Measurements from ENCODE around the gene NEUROD2.

Gene NEUROD2

GRCh38 chr17:39607851-39608130 lies at the start of gene NEUROD2:
NEUROD2 (minus strand) TSS chr17:39607920; CDS start chr17:39606599, 1,321 bp downstream.
- DNase-seq = no peak

GRCh38 chr17:39655105-39655504 lies 47.4 kb upstream of the NEUROD2 start:
- DNase-seq = no peak

- peak; percentile 35 for DNase-seq
Observed at GRCh38 chr17:39653662-39654331, 46.1 kb upstream of the NEUROD2 start.

GRCh38 chr17:39653316-39653661 lies 45.6 kb upstream of the NEUROD2 start:
- DNase-seq = no peak

GRCh38 chr17:39652587-39653315 lies 45.0 kb upstream of the NEUROD2 start:
- DNase-seq = no peak

- DNase-seq = no peak
Observed at GRCh38 chr17:39651923-39652586, 44.3 kb upstream of the NEUROD2 start.

GRCh38 chr17:39650121-39650579 lies 42.4 kb upstream of the NEUROD2 start:
- no peak for DNase-seq

GRCh38 chr17:39648616-39649366 lies 41.1 kb upstream of the NEUROD2 start:
- peak; percentile 67 for DNase-seq

GRCh38 chr17:39647256-39647655 lies 39.5 kb upstream of the NEUROD2 start:
- no peak for DNase-seq

- peak; percentile 41 for DNase-seq
Observed at GRCh38 chr17:39643271-39643670, 35.6 kb upstream of the NEUROD2 start.

GRCh38 chr17:39642291-39643074 lies 34.8 kb upstream of the NEUROD2 start:
- DNase-seq = no peak

GRCh38 chr17:39641883-39642282 lies 34.2 kb upstream of the NEUROD2 start:
- no peak for DNase-seq

- no peak for DNase-seq
Observed at GRCh38 chr17:39641097-39641496, 33.4 kb upstream of the NEUROD2 start.

GRCh38 chr17:39640591-39641031 lies 32.9 kb upstream of the NEUROD2 start:
- no peak for DNase-seq

- DNase-seq = no peak
Observed at GRCh38 chr17:39639566-39640458, 32.1 kb upstream of the NEUROD2 start.

GRCh38 chr17:39639043-39639442 lies 31.3 kb upstream of the NEUROD2 start:
- no peak for DNase-seq

GRCh38 chr17:39638317-39638716 lies 30.6 kb upstream of the NEUROD2 start:
- no peak for DNase-seq

- peak; percentile 85 for DNase-seq
Observed at GRCh38 chr17:39636927-39637736, 29.4 kb upstream of the NEUROD2 start, which contains the start of gene STARD3. STARD3 (plus strand) TSS chr17:39637144; CDS start chr17:39653532, 16,388 bp downstream.

GRCh38 chr17:39636587-39636926 lies 28.8 kb upstream of the NEUROD2 start:
- no peak for DNase-seq

- DNase-seq = no peak
Observed at GRCh38 chr17:39635614-39636176, 28.0 kb upstream of the NEUROD2 start.

Data from fibroblast of skin of right biceps (primary cell).